Femur (tissue), 1 donor: ENCODE measurements around the gene GCC2.
A peak's percentile ranks its signal among the peaks of the same experiment; 100 is the strongest.
"Not testable (repeated sequence)": the region's sequence is repeated elsewhere in the genome, so short reads cannot be mapped to it uniquely, and the experiment has no call there.

Source experiments
- DNase-seq: peaks from one replicate; pipeline ENCODE4 v3.0.0-alpha.2; 2017

The GCC2 gene

DNA sequence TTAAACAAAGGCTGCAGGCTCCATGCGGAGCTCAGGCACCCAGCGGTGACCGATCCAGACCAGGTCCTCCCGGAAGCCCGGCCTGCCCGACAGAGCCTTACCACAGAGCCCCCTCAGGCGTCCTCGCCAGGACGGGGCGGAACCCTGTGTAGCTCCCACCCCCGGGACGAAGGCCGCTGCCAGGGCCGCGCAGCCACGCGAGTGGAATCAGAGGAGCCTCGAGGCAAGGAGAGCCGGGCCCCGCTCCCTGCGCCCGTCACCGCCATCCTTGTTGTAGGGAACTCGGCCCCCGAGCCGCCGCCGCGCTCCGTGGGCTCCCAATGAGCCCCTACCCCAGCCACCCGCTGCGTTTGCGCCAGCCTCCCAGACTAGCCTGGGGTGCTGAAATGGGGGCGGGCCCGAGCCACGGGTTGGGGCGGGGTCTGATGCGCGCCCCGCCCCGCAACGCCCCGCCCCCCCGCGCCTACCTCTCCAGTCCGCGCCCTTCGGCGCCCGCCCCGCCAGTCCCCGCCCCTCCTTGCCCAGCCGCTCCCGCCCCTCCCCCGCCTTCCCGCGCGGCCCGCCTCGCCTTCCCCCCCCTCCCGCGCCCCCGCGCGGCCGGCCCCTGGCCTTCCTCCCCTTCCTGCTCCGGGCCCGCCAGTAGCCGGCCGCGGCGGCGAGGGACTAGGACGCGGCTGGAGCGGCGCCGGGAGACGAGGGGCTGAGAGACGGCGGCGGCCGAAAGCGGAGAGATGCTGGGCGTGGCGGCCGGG lies 85.0 kb downstream of the GCC2 start, which contains the start of gene LIMS1:
TSS of gene LIMS1 (plus strand) at position 639 of the 752 bp plus-strand sequence. CDS start at position 732, 93 bp downstream.
- peak; percentile 95 for DNase-seq

DNA sequence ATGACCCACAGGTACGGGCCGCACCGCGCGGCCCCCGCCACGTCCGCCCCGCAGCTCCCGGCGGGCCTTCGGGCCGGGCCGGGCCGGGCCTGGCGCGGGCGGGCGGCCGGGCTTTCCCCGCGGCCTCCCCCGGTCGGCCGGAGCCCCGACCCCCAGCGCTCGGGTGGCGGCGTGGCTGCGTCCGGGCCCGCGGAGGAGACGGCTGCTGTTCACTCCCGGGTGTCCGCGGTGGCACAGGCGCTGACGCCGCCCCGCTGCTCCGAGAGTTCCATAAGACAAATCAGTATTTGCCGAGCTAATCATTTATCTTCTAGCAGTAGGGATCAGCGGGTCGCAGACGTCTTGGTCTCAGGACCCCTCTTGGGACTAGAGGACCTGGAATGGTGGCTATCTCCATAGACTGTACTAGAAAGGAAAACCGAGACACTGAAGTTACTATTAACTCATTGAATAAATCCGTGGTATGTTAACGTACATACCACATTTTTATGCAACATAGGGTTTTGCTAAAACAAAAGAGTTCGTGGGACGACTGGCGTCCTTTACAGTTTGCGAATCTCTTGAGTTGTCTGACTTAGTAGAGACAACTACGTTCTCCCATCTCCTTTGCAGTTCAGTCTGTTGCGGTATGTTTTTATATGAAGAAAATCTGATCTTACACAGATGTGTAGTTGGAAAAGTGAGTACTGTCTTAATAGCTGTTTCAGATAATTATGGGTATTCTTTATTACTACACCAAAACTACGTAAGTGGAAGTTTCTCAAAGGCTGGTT lies 85.8 kb downstream of the GCC2 start:
- DNase-seq: peak; percentile 57

GRCh38 chr2:108535357-108535631 lies 86.3 kb downstream of the GCC2 start:
- DNase-seq: peak; percentile 37

- no peak for DNase-seq
Measured at GRCh38 chr2:108536133-108536780, 87.3 kb downstream of the GCC2 start.

DNA sequence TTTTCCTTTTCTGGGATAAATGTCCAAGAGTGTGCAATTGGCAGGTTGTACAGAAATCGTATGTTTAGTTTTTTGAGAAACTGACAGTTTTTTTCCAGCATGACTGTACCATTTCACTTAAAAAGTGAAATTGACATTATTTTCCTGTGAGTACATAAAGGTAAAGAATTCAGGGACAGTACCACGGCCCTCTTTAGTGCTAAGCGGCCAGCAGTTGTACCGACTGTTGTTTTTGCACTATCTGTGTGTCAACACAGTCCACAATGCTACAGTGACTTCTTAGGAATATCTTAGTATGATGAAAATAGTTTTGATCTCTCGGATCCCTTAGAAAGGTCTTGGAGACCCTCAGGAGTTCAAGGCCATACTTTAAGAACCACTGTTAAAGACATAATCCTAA lies 87.9 kb downstream of the GCC2 start:
- DNase-seq: no peak

DNA sequence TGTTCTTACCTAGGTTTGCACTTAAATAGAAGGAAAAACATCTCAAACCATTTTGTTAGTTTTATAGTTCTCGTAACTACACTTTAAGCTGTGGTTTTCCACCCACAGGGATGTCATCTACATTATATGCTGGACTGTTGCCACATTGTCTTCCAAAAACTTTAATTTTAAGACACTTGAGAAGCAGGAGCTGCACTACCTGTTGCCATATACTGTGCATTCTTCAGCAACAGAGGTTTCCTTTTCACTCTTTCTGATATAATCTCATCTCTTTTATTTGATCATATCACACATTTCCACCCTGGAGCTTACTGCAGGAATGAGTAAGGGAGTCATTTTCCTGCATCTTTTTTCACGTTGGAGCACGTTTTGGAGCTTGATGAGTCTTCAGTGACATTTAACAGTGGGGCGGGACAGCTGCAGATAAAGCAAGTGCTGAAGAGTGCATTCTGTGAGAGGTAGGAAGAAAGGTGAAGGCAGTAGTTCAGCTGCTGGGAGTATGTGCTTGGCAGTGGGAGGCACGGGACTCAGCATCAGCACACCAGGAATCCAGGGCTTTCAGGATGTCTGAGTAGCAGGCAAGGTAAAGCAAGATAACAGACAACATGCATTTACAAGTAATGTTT lies 89.1 kb downstream of the GCC2 start:
- DNase-seq: no peak

- no peak for DNase-seq
Measured at GRCh38 chr2:108541451-108541850, 92.4 kb downstream of the GCC2 start.

GRCh38 chr2:108542071-108542470 lies 93.1 kb downstream of the GCC2 start:
- no peak for DNase-seq

- no peak for DNase-seq
Measured at GRCh38 chr2:108547606-108548005, 98.6 kb downstream of the GCC2 start.

DNA sequence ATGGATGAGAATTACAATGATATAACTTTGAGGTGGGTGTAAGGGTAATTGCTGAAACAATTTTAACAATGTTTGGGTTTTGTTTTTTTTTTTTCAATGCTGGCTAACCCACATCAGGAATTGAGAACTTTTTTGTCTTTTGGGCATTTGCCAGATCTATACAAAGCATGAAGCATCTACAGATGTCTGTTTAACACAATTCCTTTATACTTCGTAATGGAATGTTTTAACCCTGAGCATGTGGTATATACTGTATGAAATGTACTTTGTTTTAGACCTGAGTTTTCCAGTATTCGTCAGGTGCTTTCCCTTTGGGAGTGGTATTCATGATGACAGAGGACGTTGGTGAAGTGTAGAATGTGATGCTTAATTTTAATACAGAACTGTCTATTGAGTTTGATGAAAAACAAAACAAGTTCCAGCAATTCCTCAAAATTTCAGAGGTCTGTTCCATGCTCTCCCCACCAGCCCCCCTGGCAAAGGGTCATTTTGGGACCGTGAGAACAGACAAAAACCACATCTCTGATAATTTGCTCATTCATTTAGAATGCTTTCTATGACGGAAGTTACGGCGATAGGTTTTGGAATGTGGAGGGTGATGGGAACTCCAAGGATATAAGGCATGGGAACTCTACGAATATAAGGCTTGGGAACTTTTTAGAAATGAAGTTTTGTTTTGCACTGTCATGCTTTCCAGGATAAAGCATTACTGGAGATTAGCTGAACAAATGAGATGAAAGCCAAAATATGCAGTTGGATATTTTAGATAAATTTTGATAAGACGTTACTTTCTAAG lies 99.4 kb downstream of the GCC2 start:
- DNase-seq: no peak

DNA sequence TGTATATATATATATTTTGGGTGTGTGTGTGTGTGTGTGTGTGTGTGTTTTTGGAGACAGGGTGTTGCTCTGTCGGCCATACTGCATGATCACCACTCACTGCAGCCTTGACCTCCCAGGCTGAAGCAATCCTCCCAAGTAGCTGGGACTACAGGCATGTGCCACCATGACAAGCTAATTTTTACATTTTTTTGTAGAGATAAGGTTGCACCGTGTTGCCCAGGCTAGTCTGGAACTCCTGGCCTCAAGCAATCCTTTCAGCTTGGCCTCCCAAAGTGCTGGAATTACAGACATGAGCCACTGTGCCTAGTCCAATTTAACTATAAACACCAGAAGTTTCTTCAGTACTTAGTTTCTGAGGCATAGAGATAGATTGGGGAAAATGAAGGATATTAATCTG lies 103.6 kb downstream of the GCC2 start:
- DNase-seq: no peak

- no peak for DNase-seq
Measured at GRCh38 chr2:108553209-108553919, 104.4 kb downstream of the GCC2 start.

- no peak for DNase-seq
Measured at GRCh38 chr2:108554528-108554927, 105.5 kb downstream of the GCC2 start.

DNA sequence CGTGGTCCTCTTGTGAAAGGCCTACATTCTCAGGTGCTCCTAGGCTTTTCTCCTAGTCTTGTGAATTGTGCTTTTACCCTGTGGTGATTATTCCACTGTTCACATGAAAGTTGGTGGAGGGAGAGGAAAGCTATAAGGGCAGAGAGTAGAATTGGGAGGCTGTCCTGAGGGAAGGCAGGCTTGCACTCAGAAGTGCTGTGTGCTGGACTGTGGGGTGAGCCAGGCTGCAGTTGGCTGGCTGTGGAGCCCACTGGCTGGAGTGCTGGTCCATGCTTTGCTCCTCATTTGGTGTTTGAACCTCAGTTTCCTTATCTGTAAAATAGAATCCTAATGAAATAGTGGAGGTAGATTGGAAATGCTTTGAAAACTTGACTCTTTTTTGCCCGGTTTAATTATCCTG lies 106.6 kb downstream of the GCC2 start:
- DNase-seq: no peak

DNA sequence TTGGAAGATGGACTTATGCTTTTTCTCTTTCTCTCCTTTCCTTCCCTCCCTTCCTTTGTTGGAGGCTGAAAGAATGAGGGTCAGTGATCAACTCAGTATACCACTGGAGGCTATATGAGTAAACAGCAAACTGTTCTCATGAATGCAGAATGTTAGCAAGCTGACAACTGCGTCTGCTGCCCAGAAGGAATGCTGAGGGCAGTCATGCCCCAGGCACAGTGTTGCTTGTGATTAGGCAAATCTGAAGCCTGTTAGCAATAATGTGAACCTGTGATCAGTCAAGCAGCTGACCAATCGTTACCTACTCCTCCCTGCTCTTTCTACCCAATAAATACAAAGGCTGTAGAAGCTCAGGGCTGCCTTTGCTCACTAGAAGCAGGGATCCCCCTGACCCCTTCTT lies 107.6 kb downstream of the GCC2 start:
- not testable (repeated sequence) for DNase-seq
